ENCODE measurements around the gene STRIP1.

STRIP1 gene

GRCh38 chr1:110091791-110092190 is 57.4 kb downstream of the STRIP1 start:
- no peak for TF ChIP-seq CTCF (IDR thresholded peaks at IDR 0.05; ENCODE audit: low read depth, low read length)
- no peak overlapping the region for H3K4me3 ChIP-seq (replicated peaks in 1 of 2; ENCODE audit: low read depth in 2 of 2, low read length in 2 of 2)
- no peak for DNase-seq (ENCODE audit: low read depth in 2 of 2)

DNA sequence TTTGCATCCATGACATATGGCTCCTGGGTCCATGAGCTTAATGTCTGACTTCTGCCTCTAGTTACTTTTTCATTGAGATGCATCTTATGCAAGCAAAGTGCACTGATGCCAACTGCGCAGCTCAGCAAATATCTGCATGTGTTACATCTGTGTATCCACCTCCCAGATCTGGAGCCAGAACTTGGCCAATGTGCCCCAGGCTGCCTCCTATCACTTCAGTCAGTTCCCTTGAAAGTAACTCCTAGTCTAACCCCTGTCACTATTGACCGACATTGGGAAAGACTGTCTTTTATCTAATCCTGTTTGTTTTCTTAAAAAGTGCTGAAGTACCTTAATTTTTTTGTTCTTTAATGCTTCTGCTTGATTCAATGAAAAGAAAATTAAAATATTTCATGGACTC is 58.6 kb downstream of the STRIP1 start:
- no peak for TF ChIP-seq CTCF (IDR thresholded peaks at IDR 0.05; ENCODE audit: low read depth, low read length)
- DNase-seq (ENCODE audit: low read depth in 2 of 2), result no peak
- H3K4me3 ChIP-seq (replicated peaks in 1 of 2; ENCODE audit: low read depth in 2 of 2, low read length in 2 of 2), result no peak overlapping the region

GRCh38 chr1:110094931-110095654 is 60.7 kb downstream of the STRIP1 start:
- no peak for TF ChIP-seq CTCF (IDR thresholded peaks at IDR 0.05; ENCODE audit: low read depth, low read length)
- no peak for DNase-seq (ENCODE audit: low read depth in 2 of 2)
- no peak overlapping the region for H3K4me3 ChIP-seq (replicated peaks in 1 of 2; ENCODE audit: low read depth in 2 of 2, low read length in 2 of 2)

DNA sequence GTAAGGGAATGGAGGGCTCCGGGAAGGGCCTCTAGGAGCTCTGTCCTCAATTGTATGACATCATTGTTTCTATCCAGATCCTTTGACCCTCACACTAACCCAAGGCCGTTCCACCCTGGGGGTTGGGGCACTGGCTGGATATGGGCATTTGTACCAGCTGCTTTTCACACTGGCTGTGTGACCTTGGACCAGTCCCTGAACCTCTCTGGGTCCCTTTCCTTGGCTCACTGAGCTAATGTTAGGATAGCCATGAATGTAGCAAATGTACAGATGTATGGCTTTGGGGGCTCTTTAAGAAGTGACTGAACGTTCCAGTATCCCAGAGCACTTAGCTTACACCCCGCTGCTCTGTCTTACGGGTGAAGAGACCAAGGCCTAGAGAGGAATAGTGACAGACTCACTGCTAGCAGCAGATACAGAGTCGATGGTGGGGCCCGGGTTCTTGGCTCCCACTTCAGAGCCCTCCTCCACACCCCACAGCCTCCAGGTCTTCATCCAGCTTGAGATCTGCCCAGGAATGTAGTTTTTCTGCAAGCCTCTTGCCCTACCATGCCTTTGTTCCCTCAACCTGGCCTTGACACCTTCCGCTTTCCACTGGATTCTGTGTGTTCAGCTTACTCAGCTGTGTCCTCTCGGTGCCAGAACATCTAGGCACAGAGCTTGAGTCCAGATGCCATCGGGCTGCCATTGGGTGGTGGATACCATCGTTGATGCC is 63.2 kb downstream of the STRIP1 start:
- no peak for TF ChIP-seq CTCF (IDR thresholded peaks at IDR 0.05; ENCODE audit: low read depth, low read length)
- H3K4me3 ChIP-seq (replicated peaks in 1 of 2; ENCODE audit: low read depth in 2 of 2, low read length in 2 of 2), result no peak overlapping the region
- no peak for DNase-seq (ENCODE audit: low read depth in 2 of 2)

DNA sequence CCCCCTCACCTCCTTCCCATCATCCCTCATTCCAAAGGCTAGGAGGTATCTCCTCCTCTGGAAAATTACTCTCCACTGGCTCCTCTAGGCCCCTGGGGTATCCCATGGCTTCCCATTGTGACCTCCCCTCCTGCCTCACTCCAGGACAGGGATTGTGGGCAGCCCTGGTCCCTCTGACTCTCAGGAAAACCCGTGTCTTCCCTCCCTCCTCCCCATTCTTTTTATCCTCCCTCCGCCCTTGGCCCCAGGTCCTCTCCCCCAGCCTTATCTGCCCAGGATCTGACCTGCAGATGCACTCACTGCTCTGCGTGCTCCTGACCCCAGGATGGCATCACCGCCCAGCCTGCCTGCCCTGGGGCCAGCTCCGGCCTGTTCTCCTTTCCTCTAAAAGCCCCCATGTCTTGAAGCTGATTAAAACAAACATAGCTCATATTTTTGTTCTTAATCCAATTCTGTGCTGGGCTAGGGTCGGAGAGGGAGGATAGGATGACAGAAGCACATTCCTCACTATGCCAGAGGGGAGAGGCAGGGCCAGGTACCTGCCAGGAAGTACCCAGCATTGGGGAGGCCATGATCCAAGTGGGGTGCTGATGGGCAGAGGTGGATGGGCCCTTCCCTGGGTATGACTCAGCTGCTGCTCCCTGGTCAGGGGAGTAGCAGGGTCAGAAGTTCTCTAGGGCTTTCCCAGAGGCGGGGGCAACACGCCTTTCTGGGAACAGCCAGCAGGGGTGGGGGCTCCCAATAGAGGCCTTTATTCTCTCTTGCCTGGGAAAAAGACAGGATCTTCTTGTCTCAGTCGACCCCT is 64.0 kb downstream of the STRIP1 start:
- no peak for DNase-seq (ENCODE audit: low read depth in 2 of 2)
- H3K4me3 ChIP-seq (replicated peaks in 1 of 2; ENCODE audit: low read depth in 2 of 2, low read length in 2 of 2), result no peak overlapping the region
- no peak for TF ChIP-seq CTCF (IDR thresholded peaks at IDR 0.05; ENCODE audit: low read depth, low read length)

DNA sequence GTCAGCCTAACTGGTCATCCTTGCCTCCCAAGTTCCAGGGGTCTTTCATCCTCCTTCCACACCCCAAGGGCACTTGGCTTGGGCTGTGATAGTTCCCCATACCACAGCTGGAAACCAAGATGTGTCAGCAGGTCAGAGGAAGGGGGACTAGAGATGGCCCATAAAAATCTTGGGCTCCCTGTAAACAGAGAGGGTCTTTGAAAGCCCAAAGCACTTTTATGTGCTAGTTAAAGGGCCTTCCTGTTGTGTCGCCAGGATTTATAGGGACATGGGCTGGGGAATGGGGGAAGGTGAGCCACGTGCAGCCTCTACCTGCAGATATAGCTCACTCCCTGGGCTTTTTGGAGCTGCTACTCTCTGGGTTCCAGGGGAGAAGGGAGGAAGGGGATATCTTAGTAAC is 65.9 kb downstream of the STRIP1 start:
- TF ChIP-seq CTCF (IDR thresholded peaks at IDR 0.05; ENCODE audit: low read depth, low read length), result no peak

More for the DNA sequence above, 65.9 kb downstream of the STRIP1 start:
- no peak for DNase-seq (ENCODE audit: low read depth in 2 of 2)
- H3K4me3 ChIP-seq (replicated peaks in 1 of 2; ENCODE audit: low read depth in 2 of 2, low read length in 2 of 2), result no peak overlapping the region

Data from cardiac fibroblast (primary cell).